ENCODE data around the gene RNASE7.
"Not testable (repeated sequence)": the region's sequence is repeated elsewhere in the genome, so short reads cannot be mapped to it uniquely, and the experiment has no call there.

Gene RNASE7

GRCh38 chr14:21023174-21023573 is 19.0 kb upstream of the RNASE7 start:
- FAIRE-seq = no peak

GRCh38 chr14:21023817-21024584 is 18.2 kb upstream of the RNASE7 start:
- FAIRE-seq = no peak
- DNase-seq (ENCODE audit: low spot score) = no peak

More at GRCh38 chr14:21023174-21023573, 19.0 kb upstream of the RNASE7 start:
- DNase-seq (ENCODE audit: low spot score) = no peak

- FAIRE-seq (peak; percentile 61), DNase-seq (ENCODE audit: low spot score) (peak; percentile 94)
These were observed 17.4 kb upstream of the RNASE7 start, which contains the start of gene NDRG2 for GRCh38 chr14:21024585-21025370. Gene NDRG2, minus strand, starts transcription at chr14:21025061. Its CDS starts 1,746 bp downstream, at chr14:21023315.

- DNase-seq (ENCODE audit: low spot score) (no peak), FAIRE-seq (peak; percentile 46)
These were observed 16.5 kb upstream of the RNASE7 start for GRCh38 chr14:21025371-21026273.

GRCh38 chr14:21026274-21026987 is 15.7 kb upstream of the RNASE7 start:
- FAIRE-seq (no peak), DNase-seq (ENCODE audit: low spot score) (no peak)

- DNase-seq (ENCODE audit: low spot score) = no peak
- FAIRE-seq = no peak
These were observed 15.2 kb upstream of the RNASE7 start for GRCh38 chr14:21026988-21027315.

GRCh38 chr14:21029917-21030316 is 12.2 kb upstream of the RNASE7 start, which contains the start of gene TPPP2:
Gene TPPP2, plus strand, starts transcription at chr14:21030217. Its CDS starts 365 bp downstream, at chr14:21030582.
- FAIRE-seq (no peak), DNase-seq (ENCODE audit: low spot score) (no peak)

GRCh38 chr14:21030531-21030930 is 11.6 kb upstream of the RNASE7 start:
- FAIRE-seq = peak; percentile 62
- no peak for DNase-seq (ENCODE audit: low spot score)

GRCh38 chr14:21032326-21033132 is 9.6 kb upstream of the RNASE7 start:
- DNase-seq (ENCODE audit: low spot score) (no peak), FAIRE-seq (peak; percentile 50)

GRCh38 chr14:21033133-21033698 is 8.9 kb upstream of the RNASE7 start:
- DNase-seq (ENCODE audit: low spot score) (no peak), FAIRE-seq (no peak)

- no peak for FAIRE-seq
- no peak for DNase-seq (ENCODE audit: low spot score)
These were observed 7.5 kb upstream of the RNASE7 start, which contains the start of gene RNASE13 for GRCh38 chr14:21034707-21035106. Gene RNASE13, minus strand, starts transcription at chr14:21034807. Its CDS starts 519 bp downstream, at chr14:21034288.

- FAIRE-seq (no peak), DNase-seq (ENCODE audit: low spot score) (no peak)
These were observed 5.4 kb upstream of the RNASE7 start for GRCh38 chr14:21036751-21037150.

- FAIRE-seq = no peak
- DNase-seq (ENCODE audit: low spot score) = no peak
These were observed 5.0 kb upstream of the RNASE7 start for GRCh38 chr14:21037156-21037555.

- DNase-seq (ENCODE audit: low spot score) (peak; percentile 56), FAIRE-seq (no peak)
These were observed 3.4 kb upstream of the RNASE7 start for GRCh38 chr14:21038441-21039422.

- peak; percentile 80 for DNase-seq (ENCODE audit: low spot score)
- no peak for FAIRE-seq
These were observed 2.4 kb upstream of the RNASE7 start for GRCh38 chr14:21039585-21040369.

- FAIRE-seq = no peak
- DNase-seq (ENCODE audit: low spot score) = no peak
These were observed 1.7 kb upstream of the RNASE7 start for GRCh38 chr14:21040370-21040925.

- not testable (repeated sequence) for DNase-seq (ENCODE audit: low spot score); FAIRE-seq
These were observed 1.2 kb upstream of the RNASE7 start for GRCh38 chr14:21040941-21041340.

Data from urothelium cell line (cell line).